Panc1 (cell line): ENCODE results near the gene TACC2. TPM values are rescaled to one million over a fixed set of nuclear protein-coding genes. Genes with fewer than 3 reads are reported as not detected.

Experiments
- ATAC-seq: fragments of 200-7000 bp; cut with Tn5 transposase; 2 replicates; pipeline ENCODE4 v1.9.1; 2020; ENCODE audit warnings: mild to moderate bottlenecking, moderate library complexity
- BruUV-seq: library from RNA; stranded (reverse); fragments of 400-500 nt; replicated peaks from 2 replicates; lab custom pipeline; 2021; lab: Mats Ljungman, UMichigan
- CTCF ChIA-PET: fragments of 300-600 bp; sonication (Branson Sonifier 250); formaldehyde crosslinking; loops from one replicate; lab custom pipeline; 2022; ENCODE audit warnings: antibody characterized with exemption; lab: Charles Lee
- POLR2A ChIA-PET: fragments of 300-600 bp; sonication (Branson Sonifier 250); formaldehyde crosslinking; loops from one replicate; lab custom pipeline; 2022; ENCODE audit warnings: antibody characterized with exemption; lab: Charles Lee
- DNase-seq: peaks from one replicate; pipeline ENCODE4 v3.0.0-alpha.2; 2010; ENCODE audit warnings: low read depth, low spot score
- H3K27ac ChIP-seq: 2 replicates; pipeline ENCODE4 v1.5.1; 2011; ENCODE audit warnings: mild to moderate bottlenecking, low read length, inconsistent platforms
- H3K27me3 ChIP-seq: fragments of 200-500 bp; sonication (Bioruptor generic); 2 replicates; pipeline ENCODE4 v1.6.0; 2014; ENCODE audit warnings: low read length, inconsistent platforms; ENCODE audit not compliant: control insufficient read depth, insufficient read depth
- H3K36me3 ChIP-seq: fragments of 200-500 bp; sonication (Bioruptor generic); 2 replicates; pipeline ENCODE4 v1.5.1; 2014; ENCODE audit warnings: inconsistent platforms, mild to moderate bottlenecking, low read length, moderate library complexity; ENCODE audit not compliant: control insufficient read depth, insufficient read depth
- H3K4me1 ChIP-seq: 2 replicates; pipeline ENCODE4 v1.5.1; 2011; ENCODE audit warnings: inconsistent platforms, mild to moderate bottlenecking, low read length, moderate library complexity; ENCODE audit not compliant: control insufficient read depth, insufficient read depth
- H3K4me3 ChIP-seq, 2 experiments: 2 replicates each; pipeline ENCODE4 v1.5.1; 2011 to 2012; ENCODE audit warnings: low read depth in 2 of 2, low read length in 2 of 2, mild to moderate bottlenecking in 2 of 2, inconsistent platforms in 1 of 2, moderate library complexity in 1 of 2
- H3K9me3 ChIP-seq: fragments of 200-500 bp; sonication (Bioruptor generic); 2 replicates; pipeline ENCODE4 v1.5.1; 2014; ENCODE audit warnings: low read depth, mild to moderate bottlenecking, inconsistent platforms, low read length, moderate library complexity; ENCODE audit not compliant: control insufficient read depth, insufficient read depth
- CTCF ChIP-seq: fragments of 450-650 bp; IDR thresholded peaks from 2 replicates; pipeline ENCODE4 v1.5.1; 2017; ENCODE audit warnings: mild to moderate bottlenecking
- POLR2AphosphoS5 ChIP-seq: IDR thresholded peaks from 2 replicates; pipeline ENCODE4 v1.6.1; 2012; ENCODE audit warnings: mild to moderate bottlenecking, low read depth, low read length, moderate library complexity
- SIN3A ChIP-seq: IDR thresholded peaks from 2 replicates; pipeline ENCODE4 v1.6.1; 2012; ENCODE audit warnings: low read depth, mild to moderate bottlenecking, low read length, moderate library complexity, borderline replicate concordance; ENCODE audit not compliant: insufficient read depth
- TCF7L2 ChIP-seq: IDR thresholded peaks from 2 replicates; pipeline ENCODE4 v1.6.1; 2011; ENCODE audit warnings: mild to moderate bottlenecking, low read depth, low read length, inconsistent platforms
- in situ Hi-C: cut with HindIII; loops from 2 replicates; pipeline ENCODE4 v1.10.0; 2016; ENCODE audit warnings: low sequenced_read_pairs, low pct_unique_long_range_greater_than_20kb
- intact Hi-C: fragments of 100-400 bp; cut with micrococcal nuclease; formaldehyde crosslinking; loops from one replicate; pipeline ENCODE4 v1.10.0; 2022; ENCODE audit not compliant: unreplicated experiment
- total RNA-seq: library from RNA; stranded (reverse); gene quantifications from one replicate; pipeline ENCODE4 v1.2.1, GENCODE V29; 2021; ENCODE audit not compliant: unreplicated experiment
- TF ChIP-seq, protein P1 (sequence below), 2 experiments: IDR thresholded peaks; 2 replicates each; pipeline ENCODE4 v1.6.1; 2011 to 2012; ENCODE audit warnings: low read depth in 2 of 2, control low read depth in 1 of 2, low read length in 1 of 2, mild to moderate bottlenecking in 1 of 2, moderate library complexity in 1 of 2; ENCODE audit not compliant: insufficient read depth in 1 of 2

The TACC2 gene
- total RNA-seq, 1 experiment from 2014 or later, result 133 TPM

DNA sequence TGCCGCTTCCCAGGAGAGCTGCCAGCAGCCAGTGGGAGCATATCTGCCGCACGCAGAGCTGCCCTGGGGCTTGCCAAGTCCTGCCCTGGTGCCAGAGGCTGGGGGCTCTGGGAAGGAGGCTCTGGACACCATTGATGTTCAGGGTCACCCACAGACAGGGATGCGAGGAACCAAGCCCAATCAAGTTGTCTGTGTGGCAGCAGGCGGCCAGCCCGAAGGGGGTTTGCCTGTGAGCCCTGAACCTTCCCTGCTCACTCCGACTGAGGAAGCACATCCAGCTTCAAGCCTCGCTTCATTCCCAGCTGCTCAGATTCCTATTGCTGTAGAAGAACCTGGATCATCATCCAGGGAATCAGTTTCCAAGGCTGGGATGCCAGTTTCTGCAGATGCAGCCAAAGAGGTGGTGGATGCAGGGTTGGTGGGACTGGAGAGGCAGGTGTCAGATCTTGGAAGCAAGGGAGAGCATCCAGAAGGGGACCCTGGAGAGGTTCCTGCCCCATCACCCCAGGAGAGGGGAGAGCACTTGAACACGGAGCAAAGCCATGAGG, 94.6 kb downstream of the TACC2 start:
- Histone ChIP-seq H3K9me3 (no peaks in the 10 kb centered on the region), H3K4me3 (no peak overlapping the region), H3K4me1 (peaks cover 7% of the 10 kb centered on the region; the same call in 1 of the 2 replicates), H3K27me3 (no peaks in the 10 kb centered on the region), H3K36me3 (no peaks in the 10 kb centered on the region), H3K27ac (no peak overlapping the region)
- ATAC-seq, result no peak
- in situ Hi-C loops, result no loop called here
- no peak for DNase-seq
- TF ChIP-seq, protein P1, sequence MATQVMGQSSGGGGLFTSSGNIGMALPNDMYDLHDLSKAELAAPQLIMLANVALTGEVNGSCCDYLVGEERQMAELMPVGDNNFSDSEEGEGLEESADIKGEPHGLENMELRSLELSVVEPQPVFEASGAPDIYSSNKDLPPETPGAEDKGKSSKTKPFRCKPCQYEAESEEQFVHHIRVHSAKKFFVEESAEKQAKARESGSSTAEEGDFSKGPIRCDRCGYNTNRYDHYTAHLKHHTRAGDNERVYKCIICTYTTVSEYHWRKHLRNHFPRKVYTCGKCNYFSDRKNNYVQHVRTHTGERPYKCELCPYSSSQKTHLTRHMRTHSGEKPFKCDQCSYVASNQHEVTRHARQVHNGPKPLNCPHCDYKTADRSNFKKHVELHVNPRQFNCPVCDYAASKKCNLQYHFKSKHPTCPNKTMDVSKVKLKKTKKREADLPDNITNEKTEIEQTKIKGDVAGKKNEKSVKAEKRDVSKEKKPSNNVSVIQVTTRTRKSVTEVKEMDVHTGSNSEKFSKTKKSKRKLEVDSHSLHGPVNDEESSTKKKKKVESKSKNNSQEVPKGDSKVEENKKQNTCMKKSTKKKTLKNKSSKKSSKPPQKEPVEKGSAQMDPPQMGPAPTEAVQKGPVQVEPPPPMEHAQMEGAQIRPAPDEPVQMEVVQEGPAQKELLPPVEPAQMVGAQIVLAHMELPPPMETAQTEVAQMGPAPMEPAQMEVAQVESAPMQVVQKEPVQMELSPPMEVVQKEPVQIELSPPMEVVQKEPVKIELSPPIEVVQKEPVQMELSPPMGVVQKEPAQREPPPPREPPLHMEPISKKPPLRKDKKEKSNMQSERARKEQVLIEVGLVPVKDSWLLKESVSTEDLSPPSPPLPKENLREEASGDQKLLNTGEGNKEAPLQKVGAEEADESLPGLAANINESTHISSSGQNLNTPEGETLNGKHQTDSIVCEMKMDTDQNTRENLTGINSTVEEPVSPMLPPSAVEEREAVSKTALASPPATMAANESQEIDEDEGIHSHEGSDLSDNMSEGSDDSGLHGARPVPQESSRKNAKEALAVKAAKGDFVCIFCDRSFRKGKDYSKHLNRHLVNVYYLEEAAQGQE (IDR thresholded peaks at IDR 0.05; ENCODE audit: insufficient read depth in 1 of 2, low read depth in 2 of 2, low read length in 1 of 2), result no peak
- TF ChIP-seq TCF7L2, result no peak
- TF ChIP-seq POLR2AphosphoS5, result no peak
- no peak for TF ChIP-seq SIN3A
- TF ChIP-seq CTCF, result no peak
- intact Hi-C loops, result no loop called here
- POLR2A ChIA-PET, result no interaction called here
- BruUV-seq, result no TSS peak
- CTCF ChIA-PET, result interaction anchor here (1.2 kb wide), 1 partner anchor 32 kb away, joined by 12 read pairs; no protein-coding TSS in a partner anchor

- Histone ChIP-seq H3K27me3 (no peaks in the 10 kb centered on the region), H3K27ac (no peak overlapping the region; the same call in 1 of the 2 replicates), H3K36me3 (no peaks in the 10 kb centered on the region), H3K4me3 (no peak overlapping the region), H3K4me1 (0 out of 2 replicates have a peak, but pooled peaks cover 5% of the 10 kb centered on the region), H3K9me3 (no peaks in the 10 kb centered on the region)
- in situ Hi-C loops (no loop called here), intact Hi-C loops (no loop called here)
- no TSS peak for BruUV-seq
- no peak for ATAC-seq
- TF ChIP-seq POLR2AphosphoS5, result no peak
- no peak for TF ChIP-seq CTCF
- no peak for TF ChIP-seq TCF7L2
- TF ChIP-seq, protein P1 (IDR thresholded peaks at IDR 0.05; ENCODE audit: insufficient read depth in 1 of 2, low read depth in 2 of 2, low read length in 1 of 2), result no peak
- no peak for TF ChIP-seq SIN3A
- CTCF ChIA-PET, result no interaction called here
- no peak for DNase-seq
- POLR2A ChIA-PET, result no interaction called here
Observed at GRCh38 chr10:122084286-122085041, 95.5 kb downstream of the TACC2 start.
